GM12873 (cell line): ENCODE measurements around the gene WDR4.

Source experiments
- TF ChIP-seq, protein P1 (sequence below): IDR thresholded peaks from 2 replicates; pipeline ENCODE4 v1.5.1; 2012; ENCODE audit warnings: low read depth, mild to moderate bottlenecking, moderate library complexity, low read length, control low read depth; ENCODE audit not compliant: insufficient read depth; ENCODE audit errors: missing control alignments

Gene WDR4

DNA sequence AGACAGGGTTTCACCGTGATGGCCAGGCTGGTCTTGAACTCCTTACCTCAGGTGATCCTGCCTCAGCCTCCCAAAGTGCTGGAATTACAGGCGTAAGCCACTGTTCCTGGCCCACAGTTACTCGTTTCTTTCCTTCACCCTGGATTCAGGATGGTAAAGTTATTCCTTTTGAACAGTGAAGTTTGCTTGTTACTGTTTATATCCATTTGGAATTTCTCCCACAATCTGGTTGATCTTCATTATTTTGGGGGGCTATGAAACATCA, 43.0 kb downstream of the WDR4 start:
- TF ChIP-seq, protein P1, sequence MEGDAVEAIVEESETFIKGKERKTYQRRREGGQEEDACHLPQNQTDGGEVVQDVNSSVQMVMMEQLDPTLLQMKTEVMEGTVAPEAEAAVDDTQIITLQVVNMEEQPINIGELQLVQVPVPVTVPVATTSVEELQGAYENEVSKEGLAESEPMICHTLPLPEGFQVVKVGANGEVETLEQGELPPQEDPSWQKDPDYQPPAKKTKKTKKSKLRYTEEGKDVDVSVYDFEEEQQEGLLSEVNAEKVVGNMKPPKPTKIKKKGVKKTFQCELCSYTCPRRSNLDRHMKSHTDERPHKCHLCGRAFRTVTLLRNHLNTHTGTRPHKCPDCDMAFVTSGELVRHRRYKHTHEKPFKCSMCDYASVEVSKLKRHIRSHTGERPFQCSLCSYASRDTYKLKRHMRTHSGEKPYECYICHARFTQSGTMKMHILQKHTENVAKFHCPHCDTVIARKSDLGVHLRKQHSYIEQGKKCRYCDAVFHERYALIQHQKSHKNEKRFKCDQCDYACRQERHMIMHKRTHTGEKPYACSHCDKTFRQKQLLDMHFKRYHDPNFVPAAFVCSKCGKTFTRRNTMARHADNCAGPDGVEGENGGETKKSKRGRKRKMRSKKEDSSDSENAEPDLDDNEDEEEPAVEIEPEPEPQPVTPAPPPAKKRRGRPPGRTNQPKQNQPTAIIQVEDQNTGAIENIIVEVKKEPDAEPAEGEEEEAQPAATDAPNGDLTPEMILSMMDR = no peak

DNA sequence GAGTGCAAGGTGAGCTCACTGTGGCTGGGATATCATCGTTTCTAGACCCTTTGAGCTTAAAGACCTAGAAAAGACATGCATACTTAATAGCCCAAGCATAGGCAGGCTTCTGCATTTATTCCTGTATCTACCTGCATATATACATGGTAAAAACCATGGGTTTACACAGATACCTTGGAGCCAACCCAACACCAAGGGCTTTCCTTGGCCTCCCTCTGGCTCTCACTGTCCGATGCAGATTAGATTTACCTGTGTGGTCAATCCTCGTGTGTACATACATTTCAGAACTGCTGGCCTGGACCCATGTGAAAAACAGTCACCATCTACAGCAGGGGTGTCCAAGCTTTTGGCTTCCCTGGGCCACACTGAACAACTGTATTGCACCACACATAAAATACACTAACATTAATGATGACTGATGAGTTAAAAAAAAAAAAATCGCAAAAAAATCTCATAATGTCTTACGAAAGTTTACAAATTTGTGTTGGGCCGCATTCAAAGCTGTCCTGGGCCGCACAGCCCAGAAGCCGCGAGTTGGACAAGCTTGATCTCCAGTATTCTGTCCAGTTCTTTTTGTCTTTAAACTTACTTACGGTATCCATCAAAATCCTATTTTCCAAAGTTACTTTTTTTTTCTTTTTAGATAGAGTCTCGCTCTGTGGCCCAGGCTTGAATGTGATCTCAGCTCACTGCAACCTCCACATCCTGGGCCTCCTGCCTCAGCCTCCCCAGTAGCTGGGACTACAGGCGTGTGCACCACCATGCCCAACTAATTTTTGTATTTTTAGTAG, 43.5 kb downstream of the WDR4 start:
- TF ChIP-seq, protein P1 = no peak

DNA sequence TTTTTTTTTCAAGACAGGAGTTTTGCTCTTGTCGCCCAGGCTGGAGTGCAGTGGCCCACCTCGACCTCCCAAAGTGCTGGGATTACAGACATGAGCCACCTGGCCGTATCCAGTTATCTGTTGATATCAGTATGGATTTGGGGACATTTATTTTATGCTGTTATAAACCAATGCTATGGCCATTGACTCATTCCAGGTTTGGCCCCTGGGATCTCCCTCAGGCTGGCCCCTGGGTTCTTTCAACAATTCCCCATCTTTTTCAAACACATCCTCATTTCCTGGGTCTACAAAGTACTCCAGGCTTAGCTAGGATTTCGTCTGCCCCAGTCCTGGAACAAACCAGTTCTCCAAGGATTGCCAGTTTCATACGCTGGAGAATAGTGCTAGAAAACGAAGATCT, 44.1 kb downstream of the WDR4 start:
- TF ChIP-seq, protein P1 = no peak

DNA sequence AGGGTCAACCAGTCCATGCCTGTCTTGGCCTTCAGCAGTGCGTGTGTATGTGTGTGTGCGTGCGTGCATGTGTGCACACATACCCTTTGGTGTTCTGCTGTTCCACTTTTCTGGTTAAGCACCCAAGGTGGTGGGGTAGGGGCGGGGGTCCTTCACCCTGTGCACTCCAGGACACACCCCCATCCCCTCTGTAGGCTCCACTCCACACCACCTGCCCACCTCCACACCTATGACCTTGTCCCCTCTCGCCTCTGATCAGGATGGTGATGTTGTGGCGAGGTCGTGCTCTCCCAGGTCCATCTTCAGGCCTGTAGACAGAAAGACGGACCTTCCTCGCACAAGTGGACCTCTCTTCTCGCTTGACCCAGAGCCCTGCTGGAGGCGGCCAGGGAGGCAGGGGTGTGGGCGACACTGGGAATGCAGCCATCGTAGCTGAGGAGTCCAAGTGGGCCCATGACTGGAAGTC, 44.6 kb downstream of the WDR4 start:
- TF ChIP-seq, protein P1 = no peak

DNA sequence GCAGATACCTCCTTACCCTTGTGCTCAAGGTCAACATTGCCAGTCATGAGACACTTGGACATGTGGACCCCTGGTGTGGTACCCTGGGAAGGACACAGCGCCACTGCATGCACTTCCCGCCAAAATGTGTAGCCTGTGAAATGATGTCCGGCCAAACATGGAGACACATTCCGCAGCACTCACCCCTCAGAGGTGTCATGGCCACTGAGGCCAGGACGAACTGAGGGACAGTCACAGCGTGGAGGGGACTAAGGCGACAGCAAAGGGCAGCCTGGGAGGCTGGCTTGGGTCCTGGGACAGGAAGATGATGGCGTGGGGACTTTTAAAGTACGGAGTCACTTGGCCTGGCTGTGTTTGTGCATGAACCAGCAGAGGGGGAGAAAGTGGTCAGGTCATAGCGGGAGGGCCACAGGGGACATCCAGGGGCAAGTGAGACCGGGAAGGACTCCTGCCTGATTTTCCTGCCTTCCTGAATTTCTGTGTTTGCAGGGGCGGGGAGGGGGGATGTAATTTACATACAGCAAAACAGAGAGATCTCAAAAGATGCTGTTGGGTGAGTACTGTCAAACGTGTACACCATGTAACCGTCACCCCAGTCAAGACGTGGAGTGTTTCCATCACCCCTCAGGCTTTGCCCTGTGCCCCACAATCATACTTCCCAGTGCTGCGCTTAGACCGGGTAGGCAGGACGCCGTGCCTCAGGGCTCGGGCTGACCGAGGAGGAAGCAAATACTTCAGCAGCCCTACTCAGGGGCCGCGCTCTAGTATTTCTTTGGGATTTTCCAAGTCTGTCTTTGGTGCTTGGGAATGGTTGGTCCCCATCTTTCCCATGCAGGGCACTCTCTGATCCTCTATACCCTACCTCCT, 45.2 kb downstream of the WDR4 start:
- TF ChIP-seq, protein P1 = no peak

DNA sequence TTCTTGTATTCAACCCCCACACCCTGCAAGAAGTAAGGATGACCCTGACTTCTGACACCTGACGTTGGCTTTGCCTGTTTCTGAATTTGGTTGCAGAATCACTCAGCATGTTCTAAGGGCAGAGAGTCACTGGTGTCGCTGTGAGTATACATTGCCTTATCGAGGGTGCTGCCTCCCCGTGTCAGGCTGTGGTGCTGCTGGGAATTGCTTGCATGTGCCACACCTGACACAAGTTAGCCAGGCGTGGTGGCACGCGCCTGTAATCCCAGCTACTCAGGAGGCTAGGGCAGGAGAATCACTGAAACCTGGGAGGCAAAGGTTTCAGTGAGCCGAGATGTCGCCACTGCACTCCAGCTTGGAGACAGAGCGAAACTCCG, 45.9 kb downstream of the WDR4 start:
- TF ChIP-seq, protein P1 = peak; percentile 59
